GM19043 (cell line): ENCODE measurements around the gene ASB3.
"Not testable (repeated sequence)": the region's sequence is repeated elsewhere in the genome, so short reads cannot be mapped to it uniquely, and the experiment has no call there.

Experiments
- ATAC-seq: cut with Tn5 transposase; IDR thresholded peaks from one replicate; pipeline ENCODE4 v1.9.1; 2021; ENCODE audit warnings: low read depth; ENCODE audit not compliant: unreplicated experiment

The ASB3 gene, protein sequence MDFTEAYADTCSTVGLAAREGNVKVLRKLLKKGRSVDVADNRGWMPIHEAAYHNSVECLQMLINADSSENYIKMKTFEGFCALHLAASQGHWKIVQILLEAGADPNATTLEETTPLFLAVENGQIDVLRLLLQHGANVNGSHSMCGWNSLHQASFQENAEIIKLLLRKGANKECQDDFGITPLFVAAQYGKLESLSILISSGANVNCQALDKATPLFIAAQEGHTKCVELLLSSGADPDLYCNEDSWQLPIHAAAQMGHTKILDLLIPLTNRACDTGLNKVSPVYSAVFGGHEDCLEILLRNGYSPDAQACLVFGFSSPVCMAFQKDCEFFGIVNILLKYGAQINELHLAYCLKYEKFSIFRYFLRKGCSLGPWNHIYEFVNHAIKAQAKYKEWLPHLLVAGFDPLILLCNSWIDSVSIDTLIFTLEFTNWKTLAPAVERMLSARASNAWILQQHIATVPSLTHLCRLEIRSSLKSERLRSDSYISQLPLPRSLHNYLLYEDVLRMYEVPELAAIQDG

DNA sequence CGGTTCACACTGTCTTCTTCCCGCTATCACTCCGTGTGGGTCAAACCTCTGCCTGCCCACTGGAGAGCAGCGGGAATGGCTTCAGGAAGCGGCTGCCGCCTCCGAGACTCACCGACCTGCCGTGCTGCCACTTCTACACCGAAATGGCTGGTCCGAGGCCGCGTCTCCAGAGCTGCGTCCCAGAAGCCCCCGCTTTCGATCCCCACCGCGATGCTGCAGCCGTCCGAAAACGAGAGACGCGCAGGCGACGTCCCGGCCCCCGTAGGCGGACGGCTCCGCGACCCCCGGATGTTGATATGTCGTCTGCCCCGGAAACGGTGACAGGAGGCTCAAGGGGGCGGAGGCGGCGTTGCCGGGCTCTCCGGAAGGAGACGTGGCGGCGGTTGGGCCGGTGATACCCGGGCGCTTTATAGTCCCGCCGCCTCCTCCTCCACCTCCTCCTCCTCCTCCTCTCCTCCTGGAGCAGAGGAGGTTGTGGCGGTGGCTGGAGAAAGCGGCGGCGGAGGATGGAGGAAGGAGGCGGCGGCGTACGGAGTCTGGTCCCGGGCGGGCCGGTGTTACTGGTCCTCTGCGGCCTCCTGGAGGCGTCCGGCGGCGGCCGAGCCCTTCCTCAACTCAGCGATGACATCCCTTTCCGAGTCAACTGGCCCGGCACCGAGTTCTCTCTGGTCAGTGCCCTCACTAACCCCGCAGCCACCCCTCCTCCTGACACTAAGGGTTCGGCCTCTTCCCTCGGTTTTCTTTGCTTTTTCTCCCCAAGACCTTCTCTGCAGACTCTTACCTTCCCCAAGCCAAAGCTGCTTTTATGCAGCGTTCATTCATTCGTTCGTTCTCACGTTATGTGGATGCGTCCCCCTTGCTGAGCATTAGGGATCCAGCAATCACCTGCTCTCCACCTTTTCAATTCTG is at the start of gene ASB3, which contains the start of gene ERLEC1:
ASB3 (minus strand) TSS at position 249 of the 909 bp plus-strand sequence. CDS start 21,381 bp downstream, outside the sequence.
ERLEC1 (plus strand) TSS at position 340 of the 909 bp plus-strand sequence; CDS start at position 507, 167 bp downstream.
- peak; percentile 96 for ATAC-seq

DNA sequence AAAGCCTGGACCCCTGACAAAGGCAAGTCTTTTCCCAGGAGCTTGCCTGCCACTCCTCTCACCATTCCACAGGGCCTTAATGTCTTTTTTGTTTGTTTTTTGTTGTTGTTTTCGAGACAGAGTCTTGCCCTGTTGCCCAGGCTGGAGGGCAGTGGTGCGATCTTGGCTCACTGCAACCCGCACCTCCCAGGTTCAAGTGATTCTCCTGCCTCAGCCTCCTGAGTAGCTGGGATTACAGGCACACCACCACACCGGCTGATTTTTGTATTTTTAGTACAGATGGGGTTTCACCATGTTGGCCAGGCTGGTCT is 43.2 kb upstream of the ASB3 start:
- ATAC-seq = not testable (repeated sequence)

DNA sequence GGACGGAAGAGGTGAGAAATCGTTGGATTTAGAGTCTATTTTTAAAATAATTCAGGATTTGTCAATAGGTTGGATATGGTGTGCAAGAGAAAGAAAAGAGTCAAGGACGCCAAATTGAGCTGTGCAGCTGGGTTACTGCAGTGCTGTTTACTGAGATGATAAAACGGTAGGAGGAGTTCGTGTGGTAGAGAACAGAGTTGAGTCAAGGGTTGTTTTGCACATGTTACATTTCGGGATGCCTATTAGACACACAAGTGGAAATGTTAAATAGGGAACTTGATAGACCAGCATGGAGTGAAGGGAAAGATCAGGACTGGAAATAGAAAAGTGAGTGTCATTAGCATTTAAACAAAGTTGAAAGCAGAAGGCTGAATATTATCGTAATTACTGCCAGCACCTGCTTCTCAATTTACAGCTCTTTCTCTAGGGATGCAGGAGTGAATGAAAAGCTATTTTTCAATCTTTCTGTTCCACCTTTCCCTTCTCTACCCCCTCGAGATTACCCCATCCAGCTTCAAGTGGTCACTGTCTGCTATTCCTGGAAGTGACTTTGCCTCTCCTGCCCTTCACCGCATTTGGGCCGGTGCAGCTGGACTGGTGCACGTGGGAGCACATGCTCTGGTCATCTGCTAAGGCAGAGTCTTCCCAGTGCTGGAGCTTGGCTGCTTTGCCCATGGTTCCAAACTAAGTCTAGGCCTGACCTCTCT is 42.7 kb upstream of the ASB3 start:
- ATAC-seq = no peak

DNA sequence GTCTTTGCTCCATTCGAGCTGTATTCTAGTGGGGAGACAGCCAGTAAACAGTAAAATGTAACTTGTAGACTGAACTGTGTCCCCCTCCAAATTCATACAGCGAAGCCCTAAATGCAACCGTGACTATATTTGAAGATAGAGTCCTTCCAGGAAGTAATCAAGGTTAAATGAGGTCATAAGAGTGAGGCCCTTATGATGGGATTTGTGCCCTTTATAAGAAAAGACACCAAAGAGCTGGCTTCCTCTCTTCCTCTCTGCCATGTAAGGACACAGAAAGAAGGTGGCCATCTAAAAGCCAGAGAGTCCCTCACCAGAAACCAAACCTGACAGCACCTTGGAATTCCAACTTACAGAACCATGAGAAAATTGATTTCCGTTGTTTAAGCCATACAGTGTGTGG is 41.6 kb upstream of the ASB3 start:
- ATAC-seq = no peak

DNA sequence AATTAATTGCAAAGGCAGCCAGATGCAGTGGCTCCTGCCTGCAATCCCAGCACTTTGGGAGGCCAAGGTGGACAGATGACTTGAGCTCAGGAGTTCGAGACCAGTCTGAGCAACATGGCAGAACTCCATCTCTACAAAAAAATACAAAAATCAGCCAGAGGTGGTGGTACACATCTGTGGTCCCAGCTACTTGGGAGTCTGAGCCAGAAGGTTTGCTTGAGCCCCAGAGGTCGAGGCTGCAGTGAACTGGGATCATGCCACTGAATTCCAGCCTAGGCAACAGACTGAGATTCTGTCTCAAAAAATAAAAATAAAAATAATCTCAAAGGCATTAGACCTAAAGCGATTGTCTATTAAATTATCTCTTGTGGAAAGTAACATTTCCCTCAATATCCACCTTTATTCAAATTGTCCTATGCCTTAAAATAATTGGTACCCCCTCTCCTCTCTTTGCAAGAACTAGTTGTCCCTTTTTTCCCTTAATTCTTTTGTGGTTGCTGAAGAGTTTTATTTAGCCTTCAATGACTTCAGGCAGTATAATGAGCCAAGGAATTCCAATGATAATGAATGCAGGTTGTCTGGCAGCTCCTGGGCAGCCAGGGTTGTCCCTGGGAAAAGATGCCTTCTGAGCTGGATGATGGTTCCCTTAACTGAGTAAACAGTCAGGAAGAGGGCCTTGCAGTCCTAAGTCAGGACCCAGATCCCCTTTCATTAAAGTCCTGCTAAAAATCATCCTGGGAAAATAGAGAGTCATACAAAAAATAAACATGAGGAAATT is 40.8 kb upstream of the ASB3 start:
- ATAC-seq = no peak

DNA sequence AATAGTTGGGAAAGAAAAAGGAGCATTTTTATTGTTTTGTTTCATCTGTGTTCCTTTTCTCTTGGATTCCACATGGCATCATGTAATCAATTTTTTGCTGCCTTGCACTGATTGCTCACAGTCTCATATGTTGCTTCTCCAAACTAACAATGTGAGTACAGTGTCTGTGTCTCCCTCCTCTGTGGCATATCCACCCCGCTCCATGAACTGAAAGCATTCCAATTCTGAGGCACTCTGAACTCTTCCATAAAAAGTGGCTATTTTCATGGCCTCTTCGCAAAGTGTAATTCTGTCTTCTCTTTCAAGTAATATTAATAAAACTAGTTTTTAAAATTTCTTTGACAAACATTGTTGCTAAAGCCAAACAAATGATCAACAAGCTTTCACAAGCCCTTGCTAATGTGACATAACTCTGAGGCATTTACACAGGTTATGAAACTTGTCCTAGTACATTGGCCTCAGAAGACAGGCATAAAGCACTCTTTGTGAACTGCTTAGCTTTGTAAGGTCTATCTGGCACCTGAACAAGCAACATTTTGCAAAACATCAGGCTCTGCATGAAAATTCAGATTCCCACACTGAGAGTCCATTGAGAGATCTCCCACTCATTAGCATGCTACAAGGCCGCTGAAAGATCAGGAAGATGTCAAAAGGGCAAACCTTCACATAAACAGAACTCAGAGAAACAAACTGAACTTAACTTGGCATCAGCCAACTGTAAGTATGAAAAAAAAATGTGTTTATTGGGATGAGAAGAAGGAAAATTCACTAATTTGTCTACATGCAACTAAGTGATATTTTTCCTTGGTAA is 40.0 kb upstream of the ASB3 start:
- ATAC-seq = no peak

DNA sequence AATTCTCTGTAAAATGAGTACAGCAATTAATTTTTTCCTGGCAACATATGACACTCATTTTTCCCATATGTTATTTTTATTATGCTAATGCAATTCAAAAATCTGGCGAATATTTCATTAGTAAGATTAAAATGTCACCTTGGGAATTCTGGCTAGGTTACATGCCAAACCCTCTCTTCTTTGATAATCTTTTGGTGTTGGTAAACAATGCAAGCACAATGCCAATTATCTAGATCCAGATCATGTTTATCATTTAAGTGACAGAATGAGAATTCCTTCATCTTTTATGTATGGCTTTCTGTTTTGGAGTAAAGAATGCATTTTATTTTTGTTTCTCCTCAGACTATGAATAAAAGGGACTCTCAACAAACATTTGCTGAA is 39.3 kb upstream of the ASB3 start:
- no peak for ATAC-seq

DNA sequence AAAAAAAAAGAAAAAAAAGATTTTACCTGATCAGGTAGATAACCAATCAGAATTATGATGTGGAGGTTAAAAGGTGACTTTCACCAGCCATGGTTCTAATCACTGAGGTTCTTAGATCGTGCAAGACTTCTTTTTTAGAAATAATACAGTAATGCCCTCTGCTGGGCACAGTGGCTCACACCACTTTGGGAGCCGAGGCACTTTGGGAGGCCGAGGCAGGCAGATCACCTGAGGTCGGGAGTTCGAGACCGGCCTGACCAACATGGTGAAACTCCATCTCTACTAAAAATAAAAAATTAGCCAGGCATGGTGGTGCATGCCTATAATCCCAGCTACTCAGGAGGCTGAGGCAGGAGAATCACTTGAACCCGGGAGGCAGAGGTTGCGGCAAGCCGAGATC is 36.9 kb upstream of the ASB3 start:
- not testable (repeated sequence) for ATAC-seq

DNA sequence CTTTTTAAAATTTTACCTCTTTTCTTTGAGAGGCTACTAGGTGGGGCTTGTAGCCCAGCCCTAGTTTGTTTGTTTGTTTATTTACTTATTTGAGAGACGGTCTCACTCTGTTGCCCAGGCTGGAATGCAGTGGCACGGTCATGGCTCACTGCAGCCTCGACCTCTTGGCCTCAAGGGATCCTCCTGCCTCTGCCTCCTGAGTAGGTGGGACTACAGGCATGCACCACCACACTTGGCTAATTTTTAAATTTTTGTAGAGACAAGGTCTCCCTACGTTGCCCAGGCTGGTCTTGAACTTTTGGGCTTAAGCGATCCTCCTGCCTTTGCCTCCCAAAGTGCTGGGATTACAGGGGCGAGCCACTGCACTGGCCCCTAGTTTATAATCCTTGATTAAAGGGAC is 35.1 kb upstream of the ASB3 start:
- no peak for ATAC-seq

DNA sequence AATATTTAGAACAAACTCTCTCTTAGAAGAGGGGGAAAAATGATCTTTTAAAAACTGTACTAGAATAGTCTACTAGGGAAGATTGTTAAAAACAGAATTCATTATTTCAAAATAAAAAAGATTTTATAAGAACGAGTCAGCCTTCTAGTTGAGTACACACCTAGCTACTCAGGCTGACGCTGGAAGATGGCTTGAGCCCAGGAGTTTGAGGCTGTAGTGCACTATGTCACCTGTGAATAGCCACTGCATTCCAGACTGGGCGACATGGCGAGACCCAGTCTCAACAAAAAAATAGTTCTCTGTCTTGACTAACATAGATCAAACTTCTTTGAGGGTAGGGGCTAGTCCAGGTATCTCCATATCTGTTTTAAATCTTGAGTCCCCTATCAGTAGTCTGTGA is 34.0 kb upstream of the ASB3 start:
- no peak for ATAC-seq

DNA sequence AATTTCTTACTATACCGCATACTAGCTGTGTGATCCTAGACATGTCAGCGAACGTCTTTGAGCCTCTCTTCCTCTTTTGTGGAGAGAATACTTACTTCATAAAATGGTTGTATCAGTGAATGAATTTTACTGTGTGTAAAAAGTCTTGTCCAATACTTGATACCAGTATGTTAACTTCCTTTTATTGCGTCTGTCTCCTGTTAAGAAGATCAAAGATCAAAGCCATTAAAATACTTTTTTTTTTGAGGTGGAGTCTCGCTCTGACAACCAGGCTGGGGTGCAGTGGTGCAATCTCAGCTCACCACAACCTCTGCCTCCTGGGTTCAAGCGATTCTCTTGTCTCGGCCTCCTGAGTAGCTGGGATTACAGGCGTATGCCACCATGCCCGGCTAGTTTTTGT is 33.3 kb upstream of the ASB3 start:
- no peak for ATAC-seq

DNA sequence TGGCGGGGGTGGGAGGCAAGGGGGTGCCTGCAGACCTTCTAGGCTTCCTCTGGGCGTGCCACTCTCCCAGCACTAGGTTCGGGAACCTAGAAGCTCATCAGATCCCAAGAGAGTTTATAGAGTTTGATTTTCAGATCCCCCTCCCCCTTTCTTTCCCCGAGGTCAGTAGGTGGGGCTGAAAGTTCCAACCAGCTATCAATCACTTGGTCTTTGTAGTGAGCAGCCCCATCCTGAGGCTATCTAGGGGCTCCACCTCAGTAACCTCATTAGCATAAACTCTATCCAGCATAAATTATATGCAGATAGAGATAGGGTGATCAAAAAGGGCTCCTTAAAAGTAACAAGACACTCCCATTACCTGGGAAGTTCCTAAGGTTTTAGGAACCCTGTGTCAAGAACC is 32.9 kb upstream of the ASB3 start:
- no peak for ATAC-seq

DNA sequence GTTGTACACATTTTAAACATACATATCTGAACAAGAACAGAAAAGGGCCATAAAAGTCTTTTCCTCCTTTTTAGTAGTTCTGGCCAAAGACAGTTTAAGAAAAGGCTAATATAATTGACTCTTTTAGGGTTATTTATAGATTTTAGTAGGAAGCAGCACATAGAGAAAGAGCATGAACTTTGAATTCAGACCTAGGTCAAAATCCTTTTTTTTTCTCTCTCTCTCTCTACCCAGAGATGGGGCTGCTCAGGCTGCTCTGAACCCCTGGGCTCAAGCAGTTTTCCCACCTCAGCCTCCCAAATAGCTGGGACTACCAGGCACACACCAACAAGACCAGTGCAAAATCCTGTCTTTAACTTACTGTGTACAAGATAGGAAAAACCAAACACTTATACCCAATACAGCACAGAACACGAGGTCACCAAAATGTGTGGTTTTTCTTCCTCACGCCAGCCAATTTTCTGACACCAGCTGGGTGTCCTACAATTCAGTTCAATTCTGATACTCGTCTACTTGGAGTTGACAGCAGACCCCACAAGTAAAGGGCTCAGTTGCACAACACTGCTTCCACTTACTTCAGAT is 32.2 kb upstream of the ASB3 start:
- ATAC-seq = no peak

DNA sequence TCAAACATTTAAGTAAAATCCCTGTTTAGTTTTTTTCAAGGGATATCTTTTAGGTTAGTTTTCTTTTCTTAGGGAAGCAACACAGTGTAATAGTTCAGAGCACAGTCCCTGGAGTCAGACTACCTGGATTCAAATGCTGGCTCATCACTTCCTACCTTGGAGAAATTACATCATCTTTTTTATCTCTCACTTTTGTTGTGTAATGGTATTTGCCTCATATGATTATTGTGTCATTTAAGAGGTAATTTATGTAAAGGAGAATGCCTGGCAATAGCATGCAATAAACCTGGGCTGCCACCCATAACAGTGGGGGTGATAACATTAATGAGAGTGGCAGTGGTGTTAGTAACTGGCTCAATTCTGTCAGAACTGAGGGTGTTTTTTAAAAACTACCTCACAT is 26.4 kb upstream of the ASB3 start:
- no peak for ATAC-seq

DNA sequence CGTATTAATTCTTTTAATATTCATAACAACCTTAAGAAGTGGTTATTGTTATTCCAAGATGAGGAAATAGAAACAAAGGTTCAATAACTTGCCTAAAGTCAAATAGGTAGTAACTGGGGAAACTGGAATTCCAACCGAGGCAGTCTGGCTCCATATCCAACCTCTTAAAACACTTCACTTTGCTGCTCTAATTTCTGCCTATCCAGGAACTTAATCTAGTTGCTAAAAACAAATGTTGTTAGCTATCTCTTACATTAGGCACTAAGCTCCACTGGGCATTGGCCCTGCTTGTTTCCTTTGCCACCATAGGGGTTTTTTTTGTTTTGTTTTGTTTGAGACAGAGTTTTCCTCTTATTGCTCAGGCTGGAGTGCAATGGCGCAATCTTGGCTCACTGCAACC is 24.8 kb upstream of the ASB3 start:
- no peak for ATAC-seq

DNA sequence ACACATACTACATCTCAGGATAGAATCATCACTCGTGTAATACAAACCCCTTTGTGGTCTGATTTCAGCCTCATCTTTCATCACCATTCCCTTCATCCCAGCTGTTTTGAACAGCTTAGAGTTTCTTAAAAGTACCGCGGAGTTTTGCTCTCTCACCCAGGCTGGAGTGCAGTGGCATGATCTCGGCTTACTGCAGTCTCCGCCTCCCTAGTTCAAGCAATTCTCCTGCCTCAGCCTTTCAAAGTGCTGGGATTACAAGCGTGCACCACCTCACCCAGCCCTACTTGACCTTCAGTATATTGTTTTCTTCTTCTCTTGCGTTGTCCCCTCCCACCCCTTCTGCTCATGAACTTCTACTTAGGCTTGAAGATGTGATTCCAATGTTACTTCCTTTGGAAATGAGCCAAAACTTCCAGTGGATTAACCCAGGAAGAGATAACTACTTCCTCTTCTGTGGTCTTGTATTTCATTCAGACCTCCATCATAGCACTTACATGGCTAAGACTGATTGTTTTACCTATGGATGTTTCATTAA is 15.9 kb upstream of the ASB3 start:
- ATAC-seq = no peak

DNA sequence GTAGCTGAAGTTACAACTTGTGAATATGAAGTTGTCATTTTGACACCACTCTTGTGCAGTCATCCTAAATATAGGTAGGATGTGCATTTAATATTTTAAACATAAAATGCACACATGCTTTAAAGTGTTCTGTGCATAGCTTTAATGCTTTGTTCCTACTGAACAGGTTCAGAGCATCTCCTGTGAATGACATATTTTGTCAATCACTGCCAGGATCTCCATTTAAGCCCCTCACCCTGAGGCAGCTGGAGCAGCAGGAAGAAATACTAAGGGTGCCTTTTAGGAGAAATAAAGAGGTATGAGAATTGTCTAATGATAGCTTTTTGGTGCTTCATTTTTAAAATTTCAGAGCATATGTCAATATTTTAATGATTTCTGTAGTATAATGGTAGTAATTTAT is 14.8 kb upstream of the ASB3 start:
- no peak for ATAC-seq

DNA sequence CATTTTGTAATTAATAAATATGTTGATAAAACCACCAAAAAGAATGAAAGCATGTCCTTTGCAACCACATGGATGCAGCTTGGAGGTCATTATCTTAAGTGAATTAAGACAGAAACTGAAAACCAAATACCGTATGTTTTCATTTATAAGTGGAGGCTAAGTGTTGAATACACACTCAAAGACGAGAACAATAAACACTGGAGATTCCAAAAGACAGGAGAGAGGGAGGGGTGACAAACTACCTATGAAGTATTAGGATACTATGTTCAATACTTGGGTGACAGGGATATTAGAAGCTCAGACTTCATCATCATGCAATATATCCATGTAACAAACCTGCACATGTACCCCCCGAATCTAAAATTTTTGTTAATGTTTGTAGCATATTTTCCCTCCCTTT is 7.1 kb upstream of the ASB3 start:
- ATAC-seq = no peak

DNA sequence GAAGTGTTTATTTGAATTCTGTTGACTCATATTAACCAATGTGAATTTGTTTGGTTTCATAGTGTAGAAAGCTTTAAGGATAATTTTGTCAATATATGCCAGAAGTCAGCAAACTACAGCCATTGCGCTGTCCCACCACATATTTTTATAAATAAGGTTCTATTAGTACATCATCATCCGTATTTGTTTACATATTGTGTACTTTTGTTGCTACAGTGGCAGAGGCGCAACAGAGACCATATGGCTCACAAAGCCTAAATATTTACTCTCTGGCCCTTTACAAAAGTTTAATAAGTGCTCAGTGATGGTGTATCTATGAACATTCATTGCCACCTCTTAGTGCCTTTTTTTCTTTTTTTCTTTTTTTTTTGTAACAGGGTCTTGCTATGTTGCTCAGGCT is 6.5 kb upstream of the ASB3 start:
- no peak for ATAC-seq
